Measurements from ENCODE around the gene RIPOR2.

Gene RIPOR2

DNA sequence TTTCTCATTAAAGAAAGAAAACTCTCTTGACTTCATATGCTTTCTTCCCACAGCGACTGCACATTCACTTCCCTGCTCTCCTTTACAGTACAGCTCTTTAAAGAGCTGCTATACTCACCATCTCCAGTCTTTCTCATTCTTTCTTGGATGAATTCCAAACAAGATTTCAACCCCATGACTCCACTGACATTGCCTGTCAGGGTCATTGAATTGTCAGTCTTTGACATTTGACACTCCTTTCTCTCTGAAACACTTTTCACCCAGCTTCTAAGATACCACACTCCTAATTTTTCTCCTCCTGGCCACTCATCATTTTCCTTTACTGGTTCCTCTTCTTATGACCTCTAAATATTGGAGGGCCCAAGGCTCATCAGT, 136.2 kb downstream of the RIPOR2 start:
- TF ChIP-seq, protein P1, sequence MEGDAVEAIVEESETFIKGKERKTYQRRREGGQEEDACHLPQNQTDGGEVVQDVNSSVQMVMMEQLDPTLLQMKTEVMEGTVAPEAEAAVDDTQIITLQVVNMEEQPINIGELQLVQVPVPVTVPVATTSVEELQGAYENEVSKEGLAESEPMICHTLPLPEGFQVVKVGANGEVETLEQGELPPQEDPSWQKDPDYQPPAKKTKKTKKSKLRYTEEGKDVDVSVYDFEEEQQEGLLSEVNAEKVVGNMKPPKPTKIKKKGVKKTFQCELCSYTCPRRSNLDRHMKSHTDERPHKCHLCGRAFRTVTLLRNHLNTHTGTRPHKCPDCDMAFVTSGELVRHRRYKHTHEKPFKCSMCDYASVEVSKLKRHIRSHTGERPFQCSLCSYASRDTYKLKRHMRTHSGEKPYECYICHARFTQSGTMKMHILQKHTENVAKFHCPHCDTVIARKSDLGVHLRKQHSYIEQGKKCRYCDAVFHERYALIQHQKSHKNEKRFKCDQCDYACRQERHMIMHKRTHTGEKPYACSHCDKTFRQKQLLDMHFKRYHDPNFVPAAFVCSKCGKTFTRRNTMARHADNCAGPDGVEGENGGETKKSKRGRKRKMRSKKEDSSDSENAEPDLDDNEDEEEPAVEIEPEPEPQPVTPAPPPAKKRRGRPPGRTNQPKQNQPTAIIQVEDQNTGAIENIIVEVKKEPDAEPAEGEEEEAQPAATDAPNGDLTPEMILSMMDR (IDR thresholded peaks at IDR 0.05): no peak

- TF ChIP-seq, protein P1 (IDR thresholded peaks at IDR 0.05): no peak
Observed at GRCh38 chr6:24798740-24799540, 136.8 kb downstream of the RIPOR2 start, which contains the start of gene ARMH2. Gene ARMH2, minus strand, starts transcription at chr6:24798917. Its CDS starts 60 bp downstream, at chr6:24798857.

DNA sequence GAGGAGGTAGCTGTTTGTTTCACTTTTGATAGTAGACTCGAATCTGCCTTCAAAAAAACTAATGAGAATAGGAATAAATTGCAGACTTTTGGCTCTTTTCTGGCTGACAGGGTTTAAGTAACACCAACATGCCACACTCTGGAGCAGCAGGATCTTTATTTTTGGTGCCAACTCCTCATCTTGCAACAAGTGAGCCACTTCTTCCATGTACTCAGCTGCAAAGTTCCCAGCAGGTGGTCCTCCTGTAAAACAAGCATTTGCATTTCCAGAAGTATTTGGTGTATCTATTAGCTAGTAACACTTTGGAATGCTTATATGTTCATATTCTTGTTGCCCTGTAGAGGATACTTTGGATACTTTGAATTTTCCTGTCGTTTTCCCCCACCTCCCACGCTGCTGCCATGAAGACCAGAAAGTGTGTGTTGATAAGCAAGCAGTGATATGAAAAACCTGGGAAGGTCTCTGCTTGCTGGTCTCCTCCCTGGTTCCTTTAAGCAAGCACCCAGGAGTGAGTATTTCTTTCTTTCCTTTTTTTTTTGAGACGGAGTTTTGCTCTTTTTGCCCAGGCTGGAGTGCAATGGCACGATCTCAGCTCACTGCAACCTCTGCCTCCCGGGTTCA, 138.1 kb downstream of the RIPOR2 start:
- TF ChIP-seq, protein P1 (IDR thresholded peaks at IDR 0.05): no peak

- TF ChIP-seq, protein P1 (IDR thresholded peaks at IDR 0.05): no peak
Observed at GRCh38 chr6:24796616-24797290, 139.0 kb downstream of the RIPOR2 start.

GRCh38 chr6:24795106-24795505, 140.7 kb downstream of the RIPOR2 start:
- TF ChIP-seq, protein P1 (IDR thresholded peaks at IDR 0.05): no peak

- TF ChIP-seq, protein P1 (IDR thresholded peaks at IDR 0.05): no peak
Observed at GRCh38 chr6:24788031-24788665, 147.6 kb downstream of the RIPOR2 start.

GRCh38 chr6:24780206-24780605, 155.6 kb downstream of the RIPOR2 start:
- TF ChIP-seq, protein P1 (IDR thresholded peaks at IDR 0.05): no peak
